Chondrocyte (in vitro differentiated cells): ENCODE measurements around the gene DUS4L. TPM values are rescaled to one million over a fixed set of nuclear protein-coding genes. Genes with fewer than 3 reads are reported as not detected.

Experiments used
- DNase-seq: peaks from one replicate; pipeline ENCODE4 v3.0.0; 2021; ENCODE audit warnings: mixed read lengths, low spot score
- H3K27ac Mint-ChIP-seq: one replicate; pipeline ENCODE4 v1.8.0; 2021; ENCODE audit warnings: mild to moderate bottlenecking, moderate library complexity, mixed read lengths; ENCODE audit not compliant: unreplicated experiment
- H3K27me3 Mint-ChIP-seq: 2 replicates; pipeline ENCODE4 v1.8.0; 2021; ENCODE audit warnings: low read depth, mixed read lengths
- H3K36me3 Mint-ChIP-seq: 2 replicates; pipeline ENCODE4 v1.8.0; 2021; ENCODE audit warnings: low read depth, mixed read lengths
- H3K4me1 Mint-ChIP-seq: 2 replicates; pipeline ENCODE4 v1.8.0; 2021; ENCODE audit warnings: low read depth, mild to moderate bottlenecking, mixed read lengths
- H3K4me3 Mint-ChIP-seq: one replicate; pipeline ENCODE4 v1.8.0; 2021; ENCODE audit warnings: mild to moderate bottlenecking, moderate library complexity, mixed read lengths; ENCODE audit not compliant: unreplicated experiment
- H3K9me3 Mint-ChIP-seq: 2 replicates; pipeline ENCODE4 v1.8.0; 2021; ENCODE audit warnings: low read depth, mixed read lengths
- CTCF ChIP-seq: fragments of 200-600 bp; sonication (generic); IDR thresholded peaks from 2 replicates; pipeline ENCODE4 v1.5.0; 2021; ENCODE audit warnings: antibody characterized with exemption, mild to moderate bottlenecking, moderate library complexity
- total RNA-seq: library from RNA; stranded (reverse); gene quantifications from 3 replicates; pipeline ENCODE4 v1.2.1, GENCODE V29; 2021

Gene DUS4L
- total RNA-seq, 1 donor from 2014 or later, result 4.9 TPM

GRCh38 chr7:107613948-107614347, 50.2 kb downstream of the DUS4L start:
- H3K27ac Mint-ChIP-seq, result no peak overlapping the region
- no peak overlapping the region for H3K4me3 Mint-ChIP-seq
- DNase-seq, result no peak
- TF ChIP-seq CTCF, result no peak
- H3K9me3 Mint-ChIP-seq, result no peaks in the 10 kb centered on the region
- no peaks in the 10 kb centered on the region for H3K27me3 Mint-ChIP-seq
- no peaks in the 10 kb centered on the region for H3K4me1 Mint-ChIP-seq
- H3K36me3 Mint-ChIP-seq, result peaks cover 30% of the 10 kb centered on the region

GRCh38 chr7:107614425-107614824, 50.7 kb downstream of the DUS4L start:
- H3K9me3 Mint-ChIP-seq, result no peaks in the 10 kb centered on the region
- H3K36me3 Mint-ChIP-seq, result peaks cover 30% of the 10 kb centered on the region
- no peak overlapping the region for H3K4me3 Mint-ChIP-seq
- H3K27me3 Mint-ChIP-seq, result no peaks in the 10 kb centered on the region
- no peak for DNase-seq
- H3K27ac Mint-ChIP-seq, result no peak overlapping the region
- TF ChIP-seq CTCF, result no peak
- H3K4me1 Mint-ChIP-seq, result no peaks in the 10 kb centered on the region

GRCh38 chr7:107615910-107616680, 52.3 kb downstream of the DUS4L start:
- no peak for DNase-seq
- H3K4me3 Mint-ChIP-seq, result no peak overlapping the region
- no peaks in the 10 kb centered on the region for H3K27me3 Mint-ChIP-seq
- no peaks in the 10 kb centered on the region for H3K4me1 Mint-ChIP-seq
- H3K9me3 Mint-ChIP-seq, result no peaks in the 10 kb centered on the region
- TF ChIP-seq CTCF, result no peak
- no peak overlapping the region for H3K27ac Mint-ChIP-seq
- peaks cover 33% of the 10 kb centered on the region for H3K36me3 Mint-ChIP-seq

- no peaks in the 10 kb centered on the region for H3K27me3 Mint-ChIP-seq
- DNase-seq, result no peak
- TF ChIP-seq CTCF, result no peak
- peaks cover 5% of the 10 kb centered on the region for H3K9me3 Mint-ChIP-seq
- no peak overlapping the region for H3K27ac Mint-ChIP-seq
- no peaks in the 10 kb centered on the region for H3K4me1 Mint-ChIP-seq
- peaks cover 4% of the 10 kb centered on the region for H3K36me3 Mint-ChIP-seq
- no peak overlapping the region for H3K4me3 Mint-ChIP-seq
Measured at GRCh38 chr7:107622429-107622828, 58.7 kb downstream of the DUS4L start.

GRCh38 chr7:107622894-107623293, 59.1 kb downstream of the DUS4L start:
- TF ChIP-seq CTCF, result no peak
- Mint-ChIP-seq H3K4me1 (no peaks in the 10 kb centered on the region), H3K27ac (no peak overlapping the region), H3K4me3 (no peak overlapping the region), H3K36me3 (peaks cover 4% of the 10 kb centered on the region), H3K9me3 (peaks cover 5% of the 10 kb centered on the region), H3K27me3 (no peaks in the 10 kb centered on the region)
- no peak for DNase-seq
